HG03469 (cell line): ENCODE data around the gene PAGR1.
"Not testable (repeated sequence)": the region's sequence is repeated elsewhere in the genome, so short reads cannot be mapped to it uniquely, and the experiment has no call there.

Experiments
- ATAC-seq: cut with Tn5 transposase; IDR thresholded peaks from one replicate; pipeline ENCODE4 v1.9.1; 2021; ENCODE audit warnings: mild to moderate bottlenecking, moderate library complexity, moderate number of reproducible peaks; ENCODE audit not compliant: unreplicated experiment

The PAGR1 gene

DNA sequence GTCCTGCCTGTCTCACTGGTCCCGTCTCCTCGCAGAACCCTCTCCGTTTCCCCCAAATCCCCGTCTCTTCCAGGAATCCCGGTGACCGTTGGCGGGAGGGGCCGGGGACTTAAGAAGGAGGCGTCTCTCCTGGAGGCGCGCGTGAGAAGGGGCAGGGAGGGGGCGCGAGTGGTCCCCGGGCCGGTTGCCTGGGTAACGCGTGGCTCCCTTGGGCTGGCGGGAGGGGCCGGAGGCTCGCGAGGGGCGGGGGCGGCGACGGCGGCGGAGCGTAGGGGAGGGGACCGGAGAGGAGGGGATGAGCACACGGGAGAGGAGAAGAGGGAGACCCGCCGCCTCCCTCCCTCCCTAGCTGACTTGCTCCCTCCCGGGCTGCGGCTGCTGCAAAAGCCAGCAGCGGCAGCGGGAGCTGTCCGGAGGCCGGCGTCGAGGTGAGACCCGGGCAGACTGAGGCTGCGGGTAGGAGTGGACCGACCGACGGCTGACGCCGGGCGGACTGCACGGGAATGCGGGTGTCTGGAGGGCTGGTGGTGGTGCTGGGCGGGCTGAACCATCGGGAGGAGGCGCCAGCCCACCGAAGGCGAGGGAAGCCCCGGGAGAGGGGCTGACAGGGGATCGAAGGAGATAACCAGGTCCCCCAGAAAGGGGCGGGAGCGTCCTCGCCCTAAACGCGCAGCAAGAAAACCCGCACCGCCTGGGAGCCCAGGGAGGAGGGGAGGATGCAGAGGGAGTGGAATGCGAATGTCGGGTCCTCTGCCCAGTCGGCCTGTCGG, 3.9 kb upstream of the PAGR1 start, which contains the start of gene PRRT2:
TSS of gene PRRT2 (plus strand) at position 298 of the 770 bp plus-strand sequence. CDS start 862 bp downstream, outside the sequence.
- no peak for ATAC-seq

DNA sequence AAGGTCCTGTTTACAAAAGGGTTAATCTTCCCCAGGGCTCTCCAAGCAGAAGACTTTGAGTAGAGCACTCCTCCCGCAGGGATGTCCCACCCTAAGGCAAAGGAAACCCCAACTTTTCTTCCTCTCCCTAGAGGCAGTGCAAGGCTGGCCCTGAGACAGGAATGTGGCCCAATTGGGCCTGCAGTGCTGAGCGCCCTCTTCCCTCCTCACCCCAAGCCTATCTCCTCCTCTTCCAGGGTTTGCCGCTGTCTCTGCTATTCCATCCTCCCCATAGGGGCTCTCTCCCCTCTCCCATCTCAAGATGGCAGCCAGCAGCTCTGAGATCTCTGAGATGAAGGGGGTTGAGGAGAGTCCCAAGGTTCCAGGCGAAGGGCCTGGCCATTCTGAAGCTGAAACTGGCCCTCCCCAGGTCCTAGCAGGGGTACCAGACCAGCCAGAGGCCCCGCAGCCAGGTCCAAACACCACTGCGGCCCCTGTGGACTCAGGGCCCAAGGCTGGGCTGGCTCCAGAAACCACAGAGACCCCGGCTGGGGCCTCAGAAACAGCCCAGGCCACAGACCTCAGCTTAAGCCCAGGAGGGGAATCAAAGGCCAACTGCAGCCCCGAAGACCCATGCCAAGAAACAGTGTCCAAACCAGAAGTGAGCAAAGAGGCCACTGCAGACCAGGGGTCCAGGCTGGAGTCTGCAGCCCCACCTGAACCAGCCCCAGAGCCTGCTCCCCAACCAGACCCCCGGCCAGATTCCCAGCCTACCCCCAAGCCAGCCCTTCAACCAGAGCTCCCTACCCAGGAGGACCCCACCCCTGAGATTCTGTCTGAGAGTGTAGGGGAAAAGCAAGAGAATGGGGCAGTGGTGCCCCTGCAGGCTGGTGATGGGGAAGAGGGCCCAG, 3.0 kb upstream of the PAGR1 start:
- no peak for ATAC-seq

DNA sequence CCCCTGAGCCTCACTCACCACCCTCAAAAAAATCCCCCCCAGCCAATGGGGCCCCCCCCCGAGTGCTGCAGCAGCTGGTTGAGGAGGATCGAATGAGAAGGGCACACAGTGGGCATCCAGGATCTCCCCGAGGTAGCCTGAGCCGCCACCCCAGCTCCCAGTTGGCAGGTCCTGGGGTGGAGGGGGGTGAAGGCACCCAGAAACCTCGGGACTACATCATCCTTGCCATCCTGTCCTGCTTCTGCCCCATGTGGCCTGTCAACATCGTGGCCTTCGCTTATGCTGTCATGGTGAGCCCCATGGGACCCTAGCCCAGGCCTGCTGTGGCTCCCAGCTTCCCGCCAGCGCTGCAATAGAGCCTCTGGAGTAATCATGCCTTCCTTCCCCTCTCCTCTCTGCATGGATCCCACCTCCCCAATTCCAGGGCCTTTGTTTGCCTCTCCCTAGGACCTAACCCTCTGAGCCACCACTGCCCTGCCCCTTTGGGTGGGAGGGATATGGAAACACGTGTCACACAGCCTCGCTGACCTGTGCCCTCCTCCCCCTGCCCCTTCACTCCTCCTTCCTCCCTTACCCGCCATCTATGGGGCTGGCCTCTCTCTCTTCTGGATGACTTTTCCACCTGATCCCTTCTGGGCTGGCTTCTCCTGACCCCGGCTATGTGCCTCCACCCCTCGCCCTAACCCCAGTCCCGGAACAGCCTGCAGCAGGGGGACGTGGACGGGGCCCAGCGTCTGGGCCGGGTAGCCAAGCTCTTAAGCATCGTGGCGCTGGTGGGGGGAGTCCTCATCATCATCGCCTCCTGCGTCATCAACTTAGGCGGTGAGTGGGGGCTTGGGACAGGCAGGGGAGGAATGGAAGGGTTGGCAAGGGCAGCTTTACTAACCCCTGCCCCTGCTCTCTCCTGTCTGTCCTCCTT, 2.0 kb upstream of the PAGR1 start:
- no peak for ATAC-seq

- no peak for ATAC-seq
These were observed 1.4 kb upstream of the PAGR1 start for GRCh38 chr16:29814592-29814991.

DNA sequence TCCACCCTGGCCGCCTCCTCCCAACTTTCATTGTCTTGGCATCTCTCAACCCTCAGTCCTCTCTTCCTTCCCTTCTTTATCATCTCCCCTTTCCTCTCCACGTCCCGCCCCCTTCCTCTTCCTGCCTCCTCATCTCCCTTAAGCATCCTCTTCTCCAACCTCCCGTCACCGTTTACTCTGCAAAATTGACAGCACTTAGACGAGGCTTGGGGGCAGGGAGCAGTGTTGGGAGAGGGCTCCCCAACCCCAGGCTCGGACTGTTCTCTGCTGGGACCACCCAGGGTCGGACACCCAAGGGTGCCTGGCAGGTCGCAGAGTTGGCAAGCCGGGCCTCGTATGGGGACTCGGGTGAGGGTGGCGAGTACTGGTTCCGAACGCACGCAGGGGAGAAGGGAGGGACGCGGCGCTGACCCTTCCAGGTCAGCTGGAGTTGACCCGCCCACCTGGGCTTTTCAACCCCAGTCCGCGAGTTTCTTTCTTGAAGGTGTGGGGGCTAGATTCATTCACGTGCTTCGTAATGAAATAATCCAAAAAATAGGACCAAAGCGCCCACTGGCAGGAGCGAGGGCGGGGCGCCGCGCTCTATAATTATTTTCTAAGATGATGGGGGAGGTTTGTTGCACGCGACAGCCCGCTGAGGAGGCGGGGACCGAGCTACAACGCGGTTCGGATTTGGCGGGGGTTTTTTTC, 775 bp upstream of the PAGR1 start:
- no peak for ATAC-seq

GRCh38 chr16:29816694-29817441, 916 bp downstream of the PAGR1 start:
- peak; percentile 2 for ATAC-seq

DNA sequence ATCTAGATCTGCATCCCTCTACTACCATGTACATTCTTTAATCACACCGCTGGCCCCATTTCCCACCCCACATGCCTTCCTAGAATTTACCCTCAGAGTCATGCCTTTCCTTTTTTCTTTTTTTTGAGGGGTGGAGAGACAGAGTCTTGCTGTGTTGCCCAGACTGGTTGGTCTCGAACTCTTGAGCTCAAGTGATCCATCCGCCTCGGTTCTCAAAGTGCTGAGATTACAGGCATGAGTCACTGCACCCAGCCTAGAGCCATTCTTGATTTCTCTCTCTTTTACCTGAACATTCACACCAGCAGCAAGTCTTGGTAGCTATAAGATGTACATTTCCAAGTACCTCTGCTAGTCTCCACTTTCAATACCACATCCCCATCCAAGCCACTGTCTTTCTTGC, 2.1 kb downstream of the PAGR1 start:
- ATAC-seq: no peak

DNA sequence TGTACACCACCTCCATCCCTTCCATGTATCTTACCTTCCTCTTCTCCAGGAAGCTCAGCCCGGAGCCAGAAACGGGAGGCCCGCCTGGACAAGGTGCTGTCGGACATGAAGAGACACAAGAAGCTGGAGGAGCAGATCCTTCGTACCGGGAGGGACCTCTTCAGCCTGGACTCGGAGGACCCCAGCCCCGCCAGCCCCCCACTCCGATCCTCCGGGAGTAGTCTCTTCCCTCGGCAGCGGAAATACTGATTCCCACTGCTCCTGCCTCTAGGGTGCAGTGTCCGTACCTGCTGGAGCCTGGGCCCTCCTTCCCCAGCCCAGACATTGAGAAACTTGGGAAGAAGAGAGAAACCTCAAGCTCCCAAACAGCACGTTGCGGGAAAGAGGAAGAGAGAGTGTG, 3.6 kb downstream of the PAGR1 start:
- no peak for ATAC-seq

DNA sequence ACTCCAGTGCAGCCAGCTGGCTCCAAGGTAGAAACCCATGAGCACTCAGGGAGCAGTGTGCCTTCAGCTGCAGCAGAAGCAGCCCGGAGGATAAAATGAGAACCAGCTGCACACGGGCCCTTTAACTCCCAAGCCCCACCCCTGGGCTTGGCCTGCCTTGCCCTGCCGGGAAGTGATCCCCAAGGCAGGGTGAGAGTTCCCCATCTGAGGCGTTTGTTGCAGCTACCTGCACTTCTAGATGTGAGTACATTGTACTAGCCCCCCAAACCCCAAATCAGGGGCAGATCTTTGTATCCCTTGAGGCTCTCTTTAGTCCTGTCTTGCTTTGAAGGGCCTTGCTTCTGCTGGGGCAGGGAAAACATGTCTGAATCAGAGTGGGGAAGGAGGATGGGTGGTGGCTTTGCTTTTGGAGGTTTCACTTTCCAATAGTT, 4.3 kb downstream of the PAGR1 start, which contains the start of gene MVP:
TSS of gene MVP (plus strand) at position 192 of the 431 bp plus-strand sequence. CDS start 10,088 bp downstream, outside the sequence.
- no peak for ATAC-seq

- ATAC-seq: no peak
These were observed 5.0 kb downstream of the PAGR1 start for GRCh38 chr16:29820730-29821642.

GRCh38 chr16:29821643-29822115, 5.7 kb downstream of the PAGR1 start:
- no peak for ATAC-seq

DNA sequence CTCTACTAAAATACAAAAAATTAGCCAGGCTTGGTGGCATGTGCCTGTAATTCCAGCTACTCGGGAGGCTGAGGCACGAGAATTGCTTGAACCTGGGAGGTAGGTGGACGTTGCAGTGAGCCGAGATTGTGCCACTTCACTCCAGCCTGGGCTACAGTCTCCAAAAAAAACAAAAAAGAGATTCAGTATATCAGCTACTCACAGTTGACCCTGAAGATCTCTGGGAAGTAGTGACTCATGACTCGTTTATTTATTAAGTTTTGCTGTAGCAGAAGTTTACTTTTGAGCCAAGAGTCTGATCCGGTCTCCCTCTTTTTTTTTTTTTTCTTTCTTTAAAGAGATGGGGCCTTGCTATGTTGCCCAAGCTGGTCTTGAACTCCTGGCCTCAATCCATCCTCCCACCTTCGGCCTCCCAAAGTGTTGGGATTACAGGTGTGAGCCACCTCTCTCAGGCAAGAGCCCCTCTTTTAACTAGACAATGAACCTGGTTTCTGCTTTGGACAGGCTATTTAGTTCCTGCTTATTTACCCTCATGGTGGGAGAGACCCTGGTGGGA, 8.7 kb downstream of the PAGR1 start:
- no peak for ATAC-seq

GRCh38 chr16:29825145-29826044, 9.4 kb downstream of the PAGR1 start:
- ATAC-seq: no peak

DNA sequence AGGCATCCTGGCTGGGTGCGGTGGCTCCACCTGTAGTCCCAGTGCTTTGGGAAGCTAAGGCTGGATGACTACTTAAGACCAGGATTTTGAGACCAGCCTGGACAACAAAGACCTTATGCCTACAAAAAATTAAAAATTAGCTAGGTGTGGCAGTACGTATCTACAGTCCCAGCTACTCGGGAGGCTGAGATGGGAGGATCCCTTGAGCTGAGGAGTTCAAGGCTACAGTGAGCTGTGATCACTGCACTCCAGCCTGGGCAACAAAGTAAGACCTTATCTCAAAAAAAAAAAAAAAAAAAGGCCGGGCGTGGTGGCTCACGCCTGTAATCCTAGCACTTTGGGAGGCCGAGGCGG, 10.4 kb downstream of the PAGR1 start:
- ATAC-seq: no peak

- no peak for ATAC-seq
These were observed 14.8 kb downstream of the PAGR1 start for GRCh38 chr16:29830774-29831173.

- ATAC-seq: no peak
These were observed 15.5 kb downstream of the PAGR1 start for GRCh38 chr16:29831490-29831889.

- not testable (repeated sequence) for ATAC-seq
These were observed 17.3 kb downstream of the PAGR1 start for GRCh38 chr16:29833219-29833618.
